Stimulated activated CD4-positive, alpha-beta T cell treated with anti-CD3 and anti-CD28 coated beads, Interleukin-15, amount 100 ng/mL, for 48 hours (primary cell): ENCODE results near the gene GZMH.
A peak's percentile ranks its signal among the peaks of the same experiment; 100 is the strongest.
"Not testable (repeated sequence)": the region's sequence is repeated elsewhere in the genome, so short reads cannot be mapped to it uniquely, and the experiment has no call there.

Source experiments
- DNase-seq, 2 donors: peaks; one replicate each; pipeline ENCODE4 v3.0.0-alpha.2; 2020; ENCODE audit warnings: low read depth in 2 of 2

GZMH gene

GRCh38 chr14:24609655-24610344, at the start of gene GZMH:
GZMH (minus strand) TSS chr14:24609685; CDS start chr14:24609613, 72 bp downstream.
- no peak for DNase-seq

GRCh38 chr14:24648361-24648760, 38.9 kb upstream of the GZMH start:
- not testable (repeated sequence) for DNase-seq

- no peak for DNase-seq
Measured at GRCh38 chr14:24639905-24640304, 30.4 kb upstream of the GZMH start.

GRCh38 chr14:24639270-24639669, 29.8 kb upstream of the GZMH start:
- DNase-seq = no peak

GRCh38 chr14:24634158-24634557, 24.7 kb upstream of the GZMH start, which contains the start of gene GZMB:
GZMB (minus strand) TSS chr14:24634190; CDS start chr14:24634160, 30 bp downstream.
- DNase-seq = peak; percentile 77 to 80

GRCh38 chr14:24633353-24633752, 23.9 kb upstream of the GZMH start:
- no peak for DNase-seq

GRCh38 chr14:24632761-24633160, 23.3 kb upstream of the GZMH start:
- DNase-seq = no peak

GRCh38 chr14:24632336-24632735, 22.9 kb upstream of the GZMH start:
- no peak for DNase-seq

- no peak for DNase-seq
Measured at GRCh38 chr14:24631749-24632335, 22.4 kb upstream of the GZMH start.

GRCh38 chr14:24630872-24631477, 21.5 kb upstream of the GZMH start:
- no peak for DNase-seq

GRCh38 chr14:24630087-24630871, 20.8 kb upstream of the GZMH start:
- DNase-seq = no peak

- no peak for DNase-seq
Measured at GRCh38 chr14:24629521-24629920, 20.0 kb upstream of the GZMH start.

- no peak for DNase-seq
Measured at GRCh38 chr14:24613747-24614146, 4.3 kb upstream of the GZMH start.

- no peak for DNase-seq
Measured at GRCh38 chr14:24613241-24613640, 3.8 kb upstream of the GZMH start.

- no peak for DNase-seq
Measured at GRCh38 chr14:24612196-24612595, 2.7 kb upstream of the GZMH start.

GRCh38 chr14:24607635-24608514, 1.6 kb downstream of the GZMH start:
- no peak for DNase-seq

GRCh38 chr14:24607081-24607480, 2.4 kb downstream of the GZMH start:
- DNase-seq = no peak

- no peak for DNase-seq
Measured at GRCh38 chr14:24606297-24606696, 3.2 kb downstream of the GZMH start.

GRCh38 chr14:24605435-24606190, 3.9 kb downstream of the GZMH start:
- DNase-seq = peak; percentile 51 to 69

GRCh38 chr14:24597403-24597802, 12.1 kb downstream of the GZMH start:
- no peak for DNase-seq
